Activated gamma-delta T cell (primary cell): Measurements from ENCODE around the gene RCAN3.
A peak's percentile ranks its signal among the peaks of the same experiment; 100 is the strongest.
"Not testable (repeated sequence)": the region's sequence is repeated elsewhere in the genome, so short reads cannot be mapped to it uniquely, and the experiment has no call there.

Experiments
- DNase-seq: peaks from one replicate; lab custom pipeline; 2025; lab: John Stamatoyannopoulos, UW

The RCAN3 gene

DNA sequence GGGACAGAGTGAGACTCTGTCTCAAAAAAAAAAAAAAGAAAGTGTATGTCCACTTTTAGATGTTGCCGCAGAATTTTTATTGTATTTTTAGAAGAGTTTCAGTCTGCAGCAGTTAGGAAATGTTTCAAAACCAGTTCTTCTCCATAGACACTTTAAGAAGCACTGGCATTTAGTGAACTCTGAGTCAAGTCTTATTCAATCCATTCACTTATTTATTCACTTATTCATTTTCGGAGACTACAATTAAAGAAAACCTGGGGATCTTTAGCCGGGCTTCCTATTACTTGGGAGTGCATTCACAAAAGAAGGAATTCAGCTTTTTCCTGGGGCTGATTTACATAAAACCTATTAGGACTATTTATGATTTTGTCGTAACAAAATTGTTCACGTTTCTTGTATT, 12.3 kb downstream of the RCAN3 start:
- DNase-seq, result no peak

DNA sequence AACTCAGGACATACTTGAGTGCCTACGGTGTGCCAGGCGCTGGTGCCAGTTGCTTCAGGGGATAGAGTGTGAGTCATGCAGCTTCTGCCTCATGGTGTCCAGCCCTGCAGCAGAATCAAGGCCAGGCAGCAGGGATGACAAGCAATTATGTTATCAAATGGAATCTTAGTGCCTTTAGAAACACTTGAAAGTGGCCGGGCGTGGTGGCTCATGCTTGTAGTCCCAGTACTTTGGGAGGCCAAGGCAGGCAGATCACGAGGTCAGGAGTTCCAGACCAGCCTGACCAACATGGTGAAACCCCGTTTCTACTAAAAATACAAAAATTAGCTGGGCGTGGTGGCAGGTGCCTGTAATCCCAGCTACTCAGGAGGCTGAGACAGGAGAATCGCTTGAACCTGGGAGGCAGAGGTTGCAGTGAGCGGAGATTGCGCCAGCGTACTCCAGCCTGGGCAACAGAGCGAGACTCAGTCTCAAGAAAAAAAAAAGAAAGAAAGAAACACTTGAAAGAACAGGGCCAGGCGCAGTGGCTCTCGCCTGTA, 13.1 kb downstream of the RCAN3 start:
- not testable (repeated sequence) for DNase-seq

DNA sequence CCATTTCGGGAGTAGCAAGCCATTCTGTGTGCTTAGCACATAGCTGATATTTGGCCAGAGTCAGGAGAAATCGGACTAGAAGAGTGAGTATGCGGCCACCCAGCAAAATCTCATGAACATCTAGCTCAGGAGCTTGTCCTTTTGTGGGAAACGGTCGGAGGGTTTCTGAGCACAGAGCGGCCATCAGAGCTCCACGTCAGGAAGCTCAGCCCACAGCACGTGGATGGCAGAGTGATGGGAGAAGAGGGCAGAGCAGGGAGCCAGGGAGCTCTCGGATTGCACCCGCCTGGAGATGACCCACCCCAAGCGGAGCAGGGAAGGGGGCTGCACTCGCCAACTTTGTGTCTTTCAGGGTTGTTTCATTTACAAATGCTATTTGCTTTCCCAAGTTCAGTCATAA, 13.9 kb downstream of the RCAN3 start:
- DNase-seq, result no peak

DNA sequence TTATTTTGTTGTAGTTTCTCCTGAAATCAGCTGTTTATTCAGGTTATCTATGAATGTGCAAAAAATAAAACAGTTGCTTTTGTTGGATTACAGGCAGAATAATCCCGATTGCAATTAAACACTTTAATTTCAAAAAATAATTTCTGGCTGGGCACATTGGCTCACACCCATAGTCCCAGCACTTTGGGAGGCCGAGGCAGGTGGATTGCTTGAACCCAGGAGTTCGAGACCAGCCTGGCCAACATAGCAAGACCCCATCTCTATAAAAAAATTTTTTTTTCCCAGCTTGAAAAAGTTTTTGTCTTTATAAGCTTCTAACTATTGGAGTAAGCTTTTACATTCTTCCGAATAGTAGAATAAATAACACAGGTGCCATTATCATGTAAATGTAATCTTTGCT, 15.3 kb downstream of the RCAN3 start:
- no peak for DNase-seq

DNA sequence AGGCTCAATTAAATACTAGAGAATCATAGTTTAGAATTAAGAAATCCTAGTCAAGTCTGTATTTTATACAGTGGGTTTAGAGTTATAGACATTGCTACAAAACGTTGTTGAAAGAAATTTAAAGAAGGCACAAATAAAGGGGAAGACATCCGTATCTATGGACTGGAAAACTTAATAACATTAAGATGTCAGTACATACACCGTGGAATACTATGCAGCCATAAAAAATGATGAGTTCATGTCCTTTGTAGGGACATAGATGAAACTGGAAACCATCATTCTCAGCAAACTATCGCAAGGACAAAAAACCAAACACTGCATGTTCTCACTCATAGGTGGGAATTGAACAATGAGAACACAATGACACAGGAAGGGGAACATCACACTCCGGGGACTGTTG, 17.6 kb downstream of the RCAN3 start:
- DNase-seq, result not testable (repeated sequence)

DNA sequence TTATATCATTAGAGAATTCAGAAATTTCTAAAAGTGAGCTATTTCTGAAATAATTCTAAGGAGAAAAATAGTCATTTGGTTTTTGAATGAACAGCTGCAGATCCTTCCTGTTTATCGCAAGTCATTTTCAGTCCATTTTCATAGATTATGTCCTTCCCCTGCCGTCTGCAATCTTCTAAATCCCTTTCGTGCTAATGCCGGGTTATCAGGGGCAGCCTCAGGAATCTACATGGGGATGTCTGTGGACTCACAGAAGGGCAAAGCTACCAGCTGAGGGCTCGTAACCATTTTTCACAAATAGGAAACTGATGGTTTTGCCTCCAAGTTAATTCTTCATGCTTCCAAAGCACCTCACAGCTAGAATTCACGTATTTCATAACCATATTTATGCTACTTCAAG, 23.0 kb downstream of the RCAN3 start:
- DNase-seq, result no peak

DNA sequence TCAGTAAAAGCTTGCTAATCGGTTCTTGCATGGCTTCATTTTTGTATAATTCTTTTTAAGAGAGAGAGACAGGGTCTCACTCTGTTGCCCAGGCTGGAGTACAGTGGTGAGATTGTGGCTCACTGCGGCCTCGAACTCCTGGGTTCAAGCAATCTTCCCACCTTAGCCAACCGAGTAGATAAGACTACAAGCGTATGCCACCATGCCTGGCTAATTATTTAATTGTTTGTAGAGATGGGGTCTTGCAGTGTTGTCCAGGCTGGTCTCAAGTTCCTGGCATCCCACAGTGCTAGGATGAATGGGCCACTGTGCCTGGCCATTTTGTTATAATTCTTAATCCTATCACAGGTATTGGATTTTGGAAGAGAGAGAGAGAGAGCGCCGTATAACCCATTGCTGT, 23.4 kb downstream of the RCAN3 start:
- no peak for DNase-seq

DNA sequence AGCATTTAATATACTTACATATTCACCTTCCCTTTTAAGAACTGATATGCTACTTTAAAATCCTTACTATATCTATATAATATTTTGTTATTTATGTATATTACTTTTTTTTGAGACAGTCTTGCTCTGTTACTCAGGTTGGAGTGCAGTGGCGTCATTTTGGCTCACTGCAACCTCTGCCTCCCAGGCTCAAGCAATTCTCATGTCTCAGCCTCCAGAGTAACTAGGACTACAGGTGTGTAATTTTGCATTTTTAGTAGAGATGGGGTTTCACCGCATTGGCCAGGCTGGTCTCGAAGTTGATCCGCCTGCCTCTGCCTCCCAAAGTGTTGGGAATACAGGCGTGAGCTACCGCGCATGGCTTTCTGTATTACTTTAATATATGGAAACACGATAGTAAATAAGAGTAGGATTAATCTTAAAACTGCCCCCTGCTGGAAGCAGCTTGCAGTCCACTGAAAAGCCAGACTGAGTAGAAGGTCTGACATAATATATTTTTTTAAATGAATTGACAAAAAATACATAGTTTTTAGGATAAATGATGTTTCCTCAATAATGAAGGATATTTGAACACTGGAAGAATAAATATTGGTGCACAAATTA, 24.4 kb downstream of the RCAN3 start:
- DNase-seq, result no peak

DNA sequence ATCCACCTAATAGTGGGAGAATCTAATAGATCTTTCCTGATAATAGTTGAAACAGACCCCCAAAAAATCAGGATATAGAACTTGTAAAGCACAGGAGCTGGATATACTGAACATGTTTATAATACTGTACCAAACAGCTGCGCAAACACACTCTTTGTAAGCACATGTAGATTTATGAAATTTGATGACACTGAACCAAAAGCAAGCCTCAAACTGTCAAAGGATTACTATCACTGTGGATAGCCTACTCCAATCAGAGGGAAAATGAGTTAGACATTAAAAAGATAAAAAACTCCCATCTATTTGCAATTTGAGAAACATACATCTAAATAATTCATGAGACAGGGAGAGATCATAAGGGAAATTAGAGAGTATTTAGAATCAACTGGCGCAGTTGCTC, 26.1 kb downstream of the RCAN3 start:
- no peak for DNase-seq

DNA sequence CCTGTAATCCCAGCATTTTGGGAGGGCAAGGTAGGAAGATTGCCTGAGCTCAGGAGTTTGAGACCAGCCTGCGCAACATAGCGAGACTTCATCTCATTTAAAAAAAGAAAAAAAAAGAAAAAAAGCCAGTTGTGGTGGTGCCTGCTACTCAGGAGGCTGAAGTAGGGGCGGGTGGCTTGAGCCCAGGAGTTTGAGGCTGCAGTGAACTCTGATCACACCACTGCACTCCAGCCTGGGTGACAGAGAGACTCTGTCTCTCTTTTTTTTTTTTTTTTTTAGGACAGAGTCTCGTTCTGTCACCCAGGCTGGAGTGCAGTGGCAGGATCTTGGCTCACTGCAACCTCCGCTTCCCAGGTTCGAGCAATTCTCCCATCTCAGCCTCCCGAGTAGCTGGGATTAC, 26.7 kb downstream of the RCAN3 start:
- DNase-seq, result not testable (repeated sequence)

DNA sequence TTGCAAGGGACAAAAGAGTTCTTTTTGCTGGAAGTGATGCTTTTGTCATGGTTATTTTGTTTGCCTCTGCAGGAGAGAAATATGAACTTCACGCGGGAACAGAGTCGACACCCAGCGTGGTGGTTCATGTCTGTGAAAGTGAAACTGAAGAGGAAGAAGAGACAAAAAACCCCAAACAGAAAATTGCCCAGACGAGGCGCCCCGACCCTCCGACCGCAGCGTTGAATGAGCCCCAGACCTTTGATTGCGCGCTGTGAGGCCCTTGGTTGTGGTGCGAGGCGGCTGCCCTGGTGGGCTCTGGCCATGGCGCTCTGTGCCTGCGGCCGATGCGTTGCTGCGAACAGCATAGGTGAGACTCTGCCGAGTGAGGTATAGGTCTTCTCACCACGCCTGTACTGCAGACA, 32.4 kb downstream of the RCAN3 start:
- DNase-seq, result peak; percentile 71

DNA sequence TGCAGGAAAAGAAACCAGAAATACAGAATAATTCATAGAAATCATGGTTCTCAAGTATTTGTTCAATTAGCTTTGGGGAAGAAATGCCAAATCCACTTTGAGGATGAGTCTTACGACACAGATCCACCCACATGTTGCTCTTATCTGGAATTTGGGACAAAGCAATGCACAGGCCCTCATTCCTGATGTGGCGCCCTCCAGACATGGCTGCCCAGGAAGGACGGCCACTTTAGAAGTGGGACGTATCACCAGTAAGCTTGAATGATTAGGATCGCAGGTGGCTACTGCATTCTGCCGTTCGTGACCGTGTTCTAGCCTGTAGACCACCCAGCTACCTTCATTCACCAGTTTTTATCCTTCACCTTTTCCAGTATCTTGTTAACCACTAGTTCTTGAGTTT, 33.1 kb downstream of the RCAN3 start:
- no peak for DNase-seq

DNA sequence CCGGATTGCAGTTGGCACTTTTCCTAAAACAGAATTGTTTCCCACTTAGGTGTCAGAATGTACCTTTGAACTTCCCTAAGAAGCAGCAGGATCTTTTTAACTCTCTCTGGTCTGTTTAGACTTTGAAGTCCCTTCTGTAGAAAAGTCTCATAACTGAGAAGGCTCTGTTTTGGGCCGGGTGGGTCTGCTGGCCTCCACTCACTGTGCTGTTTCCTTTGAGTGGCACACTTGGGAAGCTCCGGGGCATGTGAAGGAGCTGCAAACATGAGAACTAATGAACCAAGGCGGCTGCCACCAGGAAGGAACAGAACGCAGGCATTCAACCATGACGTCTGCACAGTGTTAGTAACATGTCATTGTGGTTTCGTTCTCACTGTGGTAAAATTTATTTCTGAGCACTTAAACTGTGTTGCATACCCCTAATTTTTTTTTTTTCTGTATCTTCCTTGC, 33.8 kb downstream of the RCAN3 start:
- no peak for DNase-seq

DNA sequence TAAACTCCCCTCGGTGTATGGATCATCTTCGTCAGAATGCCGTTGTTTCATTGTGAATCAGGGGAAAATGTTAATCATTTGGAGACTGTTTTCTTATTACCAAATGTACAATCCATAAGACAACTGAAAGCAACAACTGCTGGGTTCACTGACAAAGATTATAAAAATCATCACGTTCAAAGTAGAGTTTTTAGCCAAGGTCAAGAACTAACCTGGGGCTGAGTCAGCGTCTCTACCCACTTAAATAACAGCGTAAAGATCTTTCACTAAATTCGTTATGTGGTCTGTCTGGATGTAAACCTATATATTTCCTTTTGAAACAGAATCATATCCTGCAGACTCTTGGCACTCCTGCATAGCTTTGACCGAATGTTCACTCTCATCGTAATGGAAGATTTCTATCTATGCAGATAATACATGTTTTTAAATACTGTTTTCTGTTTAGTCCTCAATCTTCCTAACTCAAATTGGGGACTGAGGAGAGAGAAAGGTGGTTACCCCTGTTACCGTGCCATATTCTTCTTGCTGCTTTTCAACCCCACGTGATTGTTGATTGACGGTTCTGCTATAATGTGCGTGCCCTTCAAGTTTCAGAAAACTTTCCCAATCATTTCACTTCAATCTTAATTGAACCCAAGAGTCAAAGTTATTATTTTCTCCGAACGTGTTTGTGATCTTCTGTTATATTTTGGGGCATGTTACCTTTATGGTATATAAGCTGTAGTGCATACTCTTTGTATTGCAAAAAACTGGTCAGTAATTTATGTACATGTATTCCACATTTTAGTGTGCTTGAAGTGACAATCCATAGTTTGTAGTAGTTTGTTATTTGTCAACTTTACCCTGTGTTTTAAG, 37.6 kb downstream of the RCAN3 start:
- no peak for DNase-seq

DNA sequence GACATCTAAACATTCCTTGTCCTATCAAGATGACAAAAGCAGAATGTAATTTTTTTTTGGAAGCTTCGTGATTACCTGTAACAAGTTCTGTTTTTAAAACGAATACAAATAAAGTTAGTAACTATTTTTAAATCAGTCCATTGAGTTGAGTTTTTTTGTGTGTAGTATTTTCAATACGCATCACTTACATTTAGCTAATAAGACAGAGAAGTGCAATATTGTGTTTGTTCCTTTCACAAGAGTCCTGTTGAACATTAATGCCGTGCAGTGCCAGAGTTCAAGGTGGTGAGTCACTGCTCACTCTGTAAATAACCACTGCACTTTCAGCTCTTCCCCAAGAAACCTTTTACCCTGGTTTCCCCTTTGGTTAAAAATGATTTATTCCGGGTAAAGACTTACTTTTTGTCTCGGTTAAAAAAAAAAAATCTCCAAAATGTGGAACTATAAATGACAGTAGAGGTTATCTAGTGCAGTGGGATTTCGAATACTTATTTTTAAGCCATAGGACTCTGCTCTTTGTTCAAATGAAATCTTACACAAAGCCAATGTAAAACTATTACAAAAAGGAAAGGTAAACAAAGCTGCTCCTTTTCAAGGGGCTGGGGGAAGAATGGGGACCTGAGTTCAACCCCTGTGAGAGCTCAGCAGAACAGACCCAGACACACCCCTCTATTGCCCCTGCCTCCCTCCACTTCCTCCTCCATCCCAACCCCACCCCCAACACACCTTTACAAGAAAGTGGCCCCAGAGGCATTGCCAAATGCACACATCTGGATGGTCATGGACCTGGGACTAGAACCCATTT, 38.5 kb downstream of the RCAN3 start:
- DNase-seq, result no peak

DNA sequence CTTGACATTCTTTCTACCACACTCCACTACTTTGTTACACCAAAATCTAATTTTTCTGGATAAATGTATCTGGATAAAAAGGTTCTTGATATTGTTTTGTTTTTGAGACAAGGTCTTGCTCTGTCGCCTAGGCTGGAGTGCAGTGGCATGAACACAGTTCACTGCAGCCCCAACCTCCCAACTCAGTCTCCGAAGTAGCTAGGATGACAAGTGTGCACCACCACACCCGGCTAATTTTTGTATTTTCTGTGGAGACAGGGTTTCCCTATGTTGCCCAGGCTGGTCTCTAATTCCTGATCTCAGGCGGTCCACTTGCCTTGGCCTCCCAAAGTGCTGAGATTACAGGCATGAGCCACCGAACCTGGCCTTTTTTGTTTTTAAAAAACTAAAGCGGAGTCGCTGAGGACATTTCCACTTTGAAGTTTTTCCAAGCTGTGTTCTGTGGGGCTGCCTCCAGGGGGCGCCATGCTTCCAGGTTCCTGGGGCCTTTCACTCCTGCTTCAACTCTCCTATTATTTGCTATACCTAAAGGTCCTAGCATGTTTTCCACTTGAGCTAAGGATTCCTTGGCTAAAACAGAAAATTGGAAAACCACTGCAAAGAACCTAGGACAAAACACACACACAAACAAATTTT, 39.2 kb downstream of the RCAN3 start:
- DNase-seq, result no peak

DNA sequence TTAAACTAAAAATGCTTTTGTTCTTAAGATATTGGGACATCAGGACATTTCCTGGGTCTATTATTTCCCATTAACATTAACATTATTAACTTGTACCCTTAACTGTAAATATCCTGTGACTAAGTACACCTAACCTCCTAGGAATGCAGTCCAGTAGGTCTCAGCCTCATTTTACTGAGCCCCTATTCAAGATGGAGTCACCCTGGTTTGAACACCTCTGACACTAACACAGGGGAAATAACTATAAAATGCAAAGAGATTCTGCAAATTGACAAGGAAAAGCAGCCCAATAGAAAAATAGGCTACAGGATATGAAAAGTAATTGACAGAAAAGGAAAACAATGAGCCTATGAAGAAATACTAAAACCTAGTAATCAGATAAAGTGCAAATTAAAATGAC, 41.6 kb downstream of the RCAN3 start:
- no peak for DNase-seq

DNA sequence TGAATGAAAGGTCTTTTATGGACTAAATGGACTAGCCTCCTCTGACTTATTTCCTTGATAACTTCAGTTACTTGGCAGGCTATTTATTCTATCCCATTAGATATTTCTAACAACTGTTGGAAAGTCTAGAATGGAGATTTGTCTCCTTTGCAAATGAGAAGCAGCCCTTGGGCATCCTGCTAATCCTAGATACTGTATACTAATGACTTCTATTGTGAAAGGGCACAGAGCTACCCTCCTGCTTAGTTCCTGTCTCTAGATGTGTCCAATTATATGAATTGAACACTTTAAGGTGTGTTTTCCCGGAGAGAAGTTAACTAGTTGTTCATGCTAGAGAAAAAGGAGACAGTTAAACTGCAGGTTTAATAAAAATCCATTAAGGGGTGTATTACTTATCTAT, 43.0 kb downstream of the RCAN3 start:
- DNase-seq, result no peak

DNA sequence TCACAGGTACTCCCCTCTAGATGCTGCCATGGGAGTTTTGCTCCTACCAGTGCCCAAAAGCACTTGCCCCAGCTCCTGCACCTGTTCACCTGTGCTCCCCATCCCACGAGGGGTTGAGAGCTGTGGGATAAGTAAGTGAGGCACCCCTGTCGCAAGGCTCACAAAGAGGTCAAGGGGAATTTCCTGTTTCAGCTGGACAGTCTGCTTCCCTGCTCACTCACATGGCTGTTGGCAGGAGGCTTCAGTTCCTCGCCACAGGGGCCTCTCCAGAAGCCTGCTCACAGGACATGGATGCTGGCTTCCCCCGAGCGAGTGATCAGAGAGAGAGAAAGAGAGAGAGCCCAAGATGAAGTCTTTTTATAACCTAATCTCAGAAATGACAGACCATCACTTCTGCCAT, 44.6 kb downstream of the RCAN3 start:
- DNase-seq, result no peak

DNA sequence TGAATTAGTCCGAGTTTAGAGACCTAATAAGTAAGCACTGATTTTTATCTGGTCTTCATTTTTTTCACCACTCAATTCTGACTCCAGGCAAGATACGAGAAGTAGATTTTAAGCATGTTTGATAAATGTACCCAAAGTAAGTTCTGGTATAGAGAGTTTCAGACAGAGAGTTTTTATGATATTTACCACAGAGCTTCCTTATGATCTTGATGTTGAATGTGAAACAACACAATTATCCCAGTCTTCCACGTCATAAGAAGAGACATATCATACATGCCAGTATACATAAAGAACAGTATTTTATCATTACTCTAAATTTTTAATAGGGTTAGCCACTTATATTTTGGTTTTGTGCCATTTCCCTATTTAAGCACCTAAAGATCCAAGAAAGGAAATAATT, 45.4 kb downstream of the RCAN3 start:
- DNase-seq, result no peak

DNA sequence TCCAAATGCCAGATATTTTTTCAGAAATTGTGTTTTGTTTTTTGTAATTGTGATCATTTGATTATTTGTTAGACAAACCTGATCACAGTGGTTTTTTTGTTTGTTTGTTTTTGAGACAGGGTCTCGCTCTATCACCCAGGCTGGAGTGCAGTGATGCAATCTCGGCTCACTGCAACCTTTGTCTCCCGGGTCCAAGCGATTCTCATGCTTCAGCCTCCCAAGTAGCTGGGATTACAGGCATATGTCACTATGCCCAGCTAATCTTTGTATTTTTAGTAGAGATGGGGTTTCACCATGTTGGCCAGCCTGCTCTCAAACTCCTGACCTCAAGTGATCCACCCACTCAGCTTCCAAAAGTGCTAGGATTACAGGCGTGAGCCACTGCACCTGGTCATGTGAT, 46.6 kb downstream of the RCAN3 start:
- DNase-seq, result not testable (repeated sequence)
